ENCODE measurements around the gene TEX38. TPM values are rescaled to one million over a fixed set of nuclear protein-coding genes. Genes with fewer than 3 reads are reported as not detected.

Gene TEX38
- total and polyA plus RNA-seq, 2 of the 13 experiments (the other 11 are each of a cell fraction or from before 2014, with no cell fraction given): 0.18 TPM; not detected in 1

- TF ChIP-seq PRDM4 (CRISPR knock-in tag; IDR thresholded peaks at IDR 0.05; ENCODE audit: borderline replicate concordance) (no peak), TEAD3 (CRISPR knock-in tag; optimal IDR thresholded peaks at IDR 0.05; ENCODE audit: borderline replicate concordance) (no peak), THAP7 (CRISPR knock-in tag; IDR thresholded peaks at IDR 0.05) (no peak), SP1 (IDR thresholded peaks at IDR 0.05) (no peak), SP1 (CRISPR knock-in tag; IDR thresholded peaks at IDR 0.05) (peak; percentile 47; the same call in 1 of the 2 replicates), HMG20B (CRISPR knock-in tag; conservative IDR thresholded peaks at IDR 0.05) (no peak), ZNF691 (CRISPR knock-in tag; IDR thresholded peaks at IDR 0.05; ENCODE audit: borderline replicate concordance, low read depth) (peak; percentile 63; the same call in 1 of the 2 replicates), IRX3 (CRISPR knock-in tag; IDR thresholded peaks at IDR 0.05; ENCODE audit: borderline replicate concordance, low read depth) (no peak), ZNF513 (CRISPR knock-in tag; conservative IDR thresholded peaks at IDR 0.05) (no peak), ZBTB4 (CRISPR knock-in tag; IDR thresholded peaks at IDR 0.05; ENCODE audit: borderline replicate concordance) (no peak), CEBPB (IDR thresholded peaks at IDR 0.05; ENCODE audit: borderline replicate concordance, low read depth, low read length) (no peak), ZNF30 (CRISPR knock-in tag; IDR thresholded peaks at IDR 0.05) (no peak), ZNF512B (CRISPR knock-in tag; IDR thresholded peaks at IDR 0.05; ENCODE audit: borderline replicate concordance) (no peak), POGZ (CRISPR knock-in tag; IDR thresholded peaks at IDR 0.05) (no peak), SPEN (CRISPR knock-in tag; IDR thresholded peaks at IDR 0.05; ENCODE audit: low read depth) (peak; percentile 69; the same call in 1 of the 2 replicates)
These were observed 3.6 kb upstream of the TEX38 start, which contains the start of gene ATPAF1 (continued) for GRCh38 chr1:46667782-46668760.
